Ectodermal cell (in vitro differentiated cells): Measurements from ENCODE around the gene ANTXR2.
"Not testable (repeated sequence)": the region's sequence is repeated elsewhere in the genome, so short reads cannot be mapped to it uniquely, and the experiment has no call there.

Source experiments
- H3K27ac ChIP-seq: 2 replicates; pipeline ENCODE4 v1.7.0; 2013; ENCODE audit warnings: mild to moderate bottlenecking, low read depth, low read length; ENCODE audit not compliant: insufficient read depth, poor library complexity, severe bottlenecking
- H3K27me3 ChIP-seq: 2 replicates; pipeline ENCODE4 v1.7.0; 2013; ENCODE audit warnings: mild to moderate bottlenecking, low read length; ENCODE audit not compliant: insufficient read depth, control insufficient read depth, poor library complexity, severe bottlenecking
- H3K36me3 ChIP-seq: one replicate; pipeline ENCODE4 v1.7.0; 2013; ENCODE audit warnings: low read length; ENCODE audit not compliant: control insufficient read depth, insufficient read depth
- H3K4me1 ChIP-seq: one replicate; pipeline ENCODE4 v1.7.0; 2013; ENCODE audit warnings: low read length; ENCODE audit not compliant: control insufficient read depth, insufficient read depth
- H3K4me3 ChIP-seq: 2 replicates; pipeline ENCODE4 v1.7.0; 2013; ENCODE audit warnings: low read depth, low read length, control low read depth; ENCODE audit not compliant: insufficient read depth
- H3K9me3 ChIP-seq: 2 replicates; pipeline ENCODE4 v1.7.0; 2013; ENCODE audit warnings: mild to moderate bottlenecking, low read length, moderate library complexity; ENCODE audit not compliant: control insufficient read depth
- WGBS, 2 experiments: methylation state at CpG; one replicate each; pipeline ENCODE4 v1.1.7; 2013; ENCODE audit warnings: missing lambda C conversion rate in 2 of 2; 5-methylcytosine and 5-hydroxymethylcytosine counted together

The ANTXR2 gene

DNA sequence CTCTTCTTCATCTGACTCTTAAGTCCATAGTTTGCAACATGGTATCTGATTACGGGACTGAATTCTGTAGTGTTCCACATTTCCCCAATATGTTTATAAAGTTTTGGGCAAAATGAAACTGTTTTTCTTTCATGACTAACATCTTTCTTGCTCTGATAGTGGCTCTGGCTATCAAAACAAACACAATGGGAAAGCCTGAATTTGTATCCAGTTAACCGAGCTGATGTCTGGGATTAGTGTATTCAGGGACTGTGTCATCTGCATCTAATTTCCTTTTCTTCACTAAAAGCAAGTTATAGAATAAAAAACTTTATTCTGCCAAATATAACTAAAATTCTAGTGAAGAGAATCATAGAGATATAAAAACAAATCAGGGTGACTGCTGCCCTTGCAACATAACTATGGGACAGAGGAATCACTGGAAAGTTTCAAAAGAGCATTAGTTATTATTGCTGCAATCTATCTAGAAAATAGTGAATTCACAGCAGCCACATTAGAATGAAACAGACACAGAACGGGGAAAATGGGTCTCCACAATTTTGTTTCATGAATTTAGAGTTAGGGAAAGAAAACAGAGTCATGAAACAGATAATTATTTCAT is 61.3 kb downstream of the ANTXR2 start:
- Histone ChIP-seq H3K36me3 (no peaks in the 10 kb centered on the region), H3K27me3 (no peaks in the 10 kb centered on the region), H3K4me1 (no peaks in the 10 kb centered on the region), H3K27ac (no peak overlapping the region), H3K4me3 (no peak overlapping the region), H3K9me3 (no peaks in the 10 kb centered on the region)
- WGBS, 2 experiments, result 94% methylated on average over 3 of the region's 3 CpGs; no CpG with 5 or more reads in 1 of the 2 experiments

DNA sequence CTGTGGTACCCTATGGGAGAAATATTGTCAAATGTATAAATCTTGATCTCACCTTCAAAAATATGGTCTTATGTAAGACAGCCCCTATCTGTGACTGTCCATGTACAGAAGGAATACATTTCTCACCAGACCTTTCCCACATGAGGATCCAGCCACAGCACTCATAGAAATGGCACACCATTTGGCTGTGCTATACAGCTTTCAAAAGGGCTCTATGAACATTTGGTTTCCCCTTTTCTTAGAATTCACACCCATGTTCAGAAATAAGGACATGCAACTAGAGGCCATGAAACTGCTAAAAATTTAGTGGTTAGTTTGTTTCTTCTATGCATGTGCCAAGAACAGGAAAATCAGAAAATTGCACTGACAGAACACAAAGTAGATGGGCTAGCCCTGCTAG is 62.7 kb downstream of the ANTXR2 start:
- H3K9me3 ChIP-seq, result no peaks in the 10 kb centered on the region
- H3K4me1 ChIP-seq, result no peaks in the 10 kb centered on the region
- H3K27me3 ChIP-seq, result no peaks in the 10 kb centered on the region
- no peaks in the 10 kb centered on the region for H3K36me3 ChIP-seq
- H3K4me3 ChIP-seq, result no peak overlapping the region
- no peak overlapping the region for H3K27ac ChIP-seq

DNA sequence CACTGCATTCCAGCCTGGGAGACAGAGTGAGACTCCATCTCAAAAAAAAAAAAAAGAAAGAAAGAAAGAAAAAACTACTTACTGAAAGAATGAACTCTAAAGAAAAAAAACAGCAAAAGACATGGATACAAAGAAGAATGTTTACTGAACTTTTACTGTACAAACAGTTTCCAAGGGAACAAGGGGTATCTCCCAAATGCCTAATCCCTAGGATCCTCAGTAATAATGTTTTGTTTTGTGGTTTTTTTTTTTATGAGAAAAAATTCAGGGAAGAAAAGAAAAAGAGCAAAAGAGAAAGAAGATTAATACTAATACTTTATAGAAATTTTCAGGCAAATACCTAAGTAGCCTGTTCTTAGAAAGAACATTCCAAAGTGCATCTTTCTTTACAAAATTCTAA is 63.2 kb downstream of the ANTXR2 start:
- no peaks in the 10 kb centered on the region for H3K4me1 ChIP-seq
- H3K4me3 ChIP-seq, result no peak overlapping the region
- no peak overlapping the region for H3K27ac ChIP-seq

DNA sequence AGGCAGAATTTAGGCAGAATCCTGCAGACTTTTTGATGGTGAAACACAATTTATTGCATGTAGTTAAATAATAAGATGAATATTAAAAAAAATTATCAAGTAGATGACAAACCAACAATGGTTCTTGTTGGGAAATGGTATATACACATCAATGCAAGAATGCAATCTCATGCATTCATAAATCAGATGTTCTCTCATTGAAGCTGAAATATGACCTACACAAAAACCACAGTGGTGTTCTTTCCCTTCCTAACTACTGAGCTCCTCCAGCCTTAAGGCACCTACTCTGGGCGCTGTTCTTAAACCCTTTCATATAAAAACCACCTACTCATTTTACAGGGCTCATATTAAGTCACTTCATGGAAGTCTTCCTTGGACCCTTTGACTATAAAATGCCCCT is 64.1 kb downstream of the ANTXR2 start:
- no peaks in the 10 kb centered on the region for H3K27me3 ChIP-seq
- no peaks in the 10 kb centered on the region for H3K9me3 ChIP-seq
- H3K4me3 ChIP-seq, result no peak overlapping the region
- no peak overlapping the region for H3K27ac ChIP-seq
- 92 to 94% methylated on average over 1 of the region's 1 CpG for WGBS, 2 experiments
- peaks cover 6% of the 10 kb centered on the region for H3K36me3 ChIP-seq
- no peaks in the 10 kb centered on the region for H3K4me1 ChIP-seq

More for the DNA sequence above, 63.2 kb downstream of the ANTXR2 start:
- H3K27me3 ChIP-seq, result no peaks in the 10 kb centered on the region
- H3K9me3 ChIP-seq, result no peaks in the 10 kb centered on the region
- H3K36me3 ChIP-seq, result no peaks in the 10 kb centered on the region

DNA sequence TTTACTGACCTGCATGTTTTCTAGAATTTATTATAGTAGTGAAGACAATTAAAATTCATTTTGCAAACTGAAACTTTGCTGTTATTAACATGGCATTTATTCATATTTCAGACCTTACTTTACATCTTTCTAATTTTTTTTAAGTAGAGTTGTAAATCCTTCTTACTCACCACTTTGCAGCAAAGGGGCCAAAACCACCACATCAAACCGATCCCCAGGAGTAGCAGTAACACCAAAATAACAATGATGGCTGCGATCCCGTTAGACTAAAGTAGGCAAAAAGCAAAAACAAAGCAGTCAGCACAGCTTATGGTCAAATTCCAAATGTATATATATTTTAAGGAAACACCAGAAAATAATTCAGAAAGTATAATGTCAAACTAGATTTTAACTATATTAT is 64.7 kb downstream of the ANTXR2 start:
- Histone ChIP-seq H3K27ac (no peak overlapping the region), H3K27me3 (no peaks in the 10 kb centered on the region), H3K4me3 (no peak overlapping the region), H3K36me3 (peaks cover 6% of the 10 kb centered on the region), H3K4me1 (no peaks in the 10 kb centered on the region), H3K9me3 (no peaks in the 10 kb centered on the region)
- WGBS, 2 experiments, result 93 to 100% methylated on average over 3 of the region's 3 CpGs

DNA sequence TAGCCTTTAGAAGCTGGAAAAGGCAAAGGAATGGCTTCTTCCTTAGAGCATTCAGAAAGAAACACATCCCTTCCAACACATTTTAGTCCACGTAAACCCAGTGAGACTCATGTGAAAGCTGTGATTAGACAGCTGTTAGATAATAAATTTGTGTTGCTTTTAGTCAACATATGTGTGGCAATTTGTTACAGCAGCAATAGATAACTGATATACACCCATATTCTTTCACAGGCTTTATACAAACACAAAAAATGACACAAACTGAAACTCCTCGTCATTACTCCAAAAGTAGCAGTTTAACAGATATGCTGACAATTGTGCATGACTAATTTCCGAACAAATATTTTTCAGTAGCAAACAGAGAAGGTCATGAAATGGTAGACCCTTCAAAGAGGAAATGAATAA is 65.3 kb downstream of the ANTXR2 start:
- 90 to 98% methylated on average over 2 to 3 of the region's 3 CpGs for WGBS, 2 experiments
- no peak overlapping the region for H3K27ac ChIP-seq
- peaks cover 6% of the 10 kb centered on the region for H3K36me3 ChIP-seq
- no peaks in the 10 kb centered on the region for H3K4me1 ChIP-seq
- H3K9me3 ChIP-seq, result no peaks in the 10 kb centered on the region
- H3K4me3 ChIP-seq, result no peak overlapping the region
- H3K27me3 ChIP-seq, result no peaks in the 10 kb centered on the region

DNA sequence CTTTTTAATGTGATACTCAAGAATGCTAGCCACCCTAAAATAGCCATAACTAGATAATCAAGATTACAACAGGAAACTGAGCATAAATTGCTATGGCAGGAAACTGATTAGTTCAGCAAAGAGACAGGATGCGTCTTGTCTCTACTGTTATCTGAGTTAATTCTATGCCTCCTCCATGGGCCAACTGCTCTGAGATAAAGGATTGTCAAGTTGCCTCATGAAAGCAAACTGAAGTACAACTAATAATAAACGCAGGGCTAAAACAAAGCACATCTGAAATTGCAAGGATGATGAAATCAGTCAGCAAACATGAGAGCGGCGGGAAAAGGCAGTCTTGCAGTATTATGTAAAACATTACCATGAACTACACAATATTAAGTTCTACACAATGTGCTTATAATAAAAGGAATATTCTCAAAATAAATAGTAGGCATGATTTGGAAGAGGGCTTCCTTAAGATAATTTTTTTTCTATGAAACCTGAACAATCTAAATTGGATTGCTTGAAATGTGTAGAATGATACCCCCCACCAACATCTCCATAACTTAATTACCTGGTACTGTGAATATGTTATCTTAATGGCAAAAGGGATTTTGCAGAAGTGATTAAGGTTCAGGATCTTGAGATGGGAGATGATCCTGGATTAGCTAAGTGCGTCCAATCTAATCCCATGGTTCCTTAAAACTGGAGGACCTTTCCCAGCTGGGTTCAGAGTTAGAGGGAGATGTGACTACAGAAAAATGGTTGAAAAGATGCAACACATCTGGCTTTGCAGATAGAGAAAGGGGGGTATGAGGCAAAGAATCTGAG is 65.9 kb downstream of the ANTXR2 start:
- 90 to 99% methylated on average over 5 of the region's 5 CpGs for WGBS, 2 experiments
- Histone ChIP-seq H3K36me3 (peaks cover 6% of the 10 kb centered on the region), H3K9me3 (no peaks in the 10 kb centered on the region), H3K27ac (no peak overlapping the region), H3K4me3 (no peak overlapping the region), H3K4me1 (no peaks in the 10 kb centered on the region), H3K27me3 (no peaks in the 10 kb centered on the region)

DNA sequence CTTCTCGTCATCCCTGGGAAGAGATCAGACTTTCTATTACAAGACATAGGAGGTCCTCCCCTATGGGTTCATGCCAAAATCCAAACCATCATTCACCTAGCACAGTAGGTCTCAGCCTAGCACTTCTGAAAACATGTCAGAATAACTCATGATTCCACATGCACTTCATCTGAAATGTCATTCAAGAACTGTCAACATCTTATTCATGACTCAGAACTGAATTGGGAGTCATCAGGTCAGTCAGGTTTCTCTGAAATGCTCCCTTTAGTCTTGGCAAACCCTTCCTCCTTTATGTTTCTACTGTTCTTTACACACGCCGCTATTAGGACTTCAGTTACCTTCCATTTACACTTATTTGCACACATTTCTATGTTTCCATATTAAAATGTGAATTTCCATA is 67.2 kb downstream of the ANTXR2 start:
- H3K27me3 ChIP-seq, result no peaks in the 10 kb centered on the region
- WGBS, 2 experiments, result 90 to 94% methylated on average over 3 of the region's 3 CpGs
- H3K4me3 ChIP-seq, result no peak overlapping the region
- peaks cover 6% of the 10 kb centered on the region for H3K36me3 ChIP-seq
- H3K4me1 ChIP-seq, result no peaks in the 10 kb centered on the region
- no peaks in the 10 kb centered on the region for H3K9me3 ChIP-seq
- H3K27ac ChIP-seq, result no peak overlapping the region

DNA sequence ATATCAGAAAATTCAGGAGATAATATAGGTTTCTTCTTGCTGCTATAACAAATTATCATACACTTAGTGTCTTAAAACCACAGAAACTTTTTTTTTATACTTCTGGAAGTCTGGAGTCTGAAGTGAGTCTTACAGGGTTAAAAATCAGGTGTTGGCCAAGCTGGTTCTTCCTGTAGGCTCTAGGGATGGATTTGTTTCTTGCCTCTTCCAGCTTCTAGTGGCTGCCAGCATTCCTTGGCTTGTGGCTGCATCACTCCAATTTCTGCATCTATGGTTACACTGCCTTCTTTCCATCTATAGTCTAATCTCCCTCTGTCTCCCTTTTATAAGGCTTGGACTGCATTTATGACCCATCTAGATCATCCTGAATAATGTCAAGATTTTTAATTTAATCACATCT is 68.7 kb downstream of the ANTXR2 start:
- Histone ChIP-seq H3K4me3 (no peak overlapping the region), H3K36me3 (peaks cover 6% of the 10 kb centered on the region), H3K9me3 (no peaks in the 10 kb centered on the region), H3K4me1 (no peaks in the 10 kb centered on the region), H3K27ac (no peak overlapping the region), H3K27me3 (no peaks in the 10 kb centered on the region)

DNA sequence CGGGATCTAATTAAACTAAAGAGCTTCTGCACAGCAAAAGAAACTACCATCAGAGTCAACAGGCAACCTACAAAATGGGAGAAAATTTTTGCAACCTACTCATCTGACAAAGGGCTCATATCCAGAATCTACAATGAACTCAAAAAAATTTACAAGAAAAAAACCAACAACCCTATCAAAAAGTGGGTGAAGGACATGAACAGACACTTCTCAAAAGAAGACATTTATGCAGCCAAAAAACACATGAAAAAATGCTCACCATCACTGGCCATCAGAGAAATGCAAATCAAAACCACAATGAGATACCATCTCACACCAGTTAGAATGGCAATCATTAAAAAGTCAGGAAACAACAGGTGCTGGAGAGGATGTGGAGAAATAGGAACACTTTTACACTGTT is 70.5 kb downstream of the ANTXR2 start:
- H3K4me1 ChIP-seq, H3K9me3 ChIP-seq, H3K4me3 ChIP-seq, H3K27me3 ChIP-seq, H3K27ac ChIP-seq, H3K36me3 ChIP-seq: not testable (repeated sequence)
- 80 to 100% methylated on average over 1 of the region's 1 CpG for WGBS, 2 experiments
